Spinal cord (tissue), 10 donors: Measurements from ENCODE around the gene CDHR5. TPM values are rescaled to one million over a fixed set of nuclear protein-coding genes. Genes with fewer than 3 reads are reported as not detected.

ENCODE experiments used
- DNase-seq, 6 donors: peaks; one replicate each; pipeline versions ENCODE4 v3.0.0 to v3.0.0-alpha.2; 2013 to 2015; ENCODE audit warnings: low spot score in 6 of 6, low read depth in 4 of 6
- H3K27ac ChIP-seq: one replicate; pipeline ENCODE4 v1.5.1; 2013; ENCODE audit warnings: low read depth, low read length, control low read depth
- H3K27me3 ChIP-seq: one replicate; pipeline ENCODE4 v1.6.1; 2013; ENCODE audit warnings: low read length; ENCODE audit not compliant: control insufficient read depth, insufficient read depth
- H3K36me3 ChIP-seq: one replicate; pipeline ENCODE4 v1.6.1; 2013; ENCODE audit warnings: low read length; ENCODE audit not compliant: control insufficient read depth, insufficient read depth
- H3K4me1 ChIP-seq: one replicate; pipeline ENCODE4 v1.6.1; 2013; ENCODE audit warnings: low read length; ENCODE audit not compliant: control insufficient read depth, insufficient read depth
- H3K4me3 ChIP-seq: one replicate; pipeline ENCODE4 v1.5.1; 2013; ENCODE audit warnings: low read depth, low read length, control low read depth
- H3K9me3 ChIP-seq: one replicate; pipeline ENCODE4 v1.6.1; 2013; ENCODE audit warnings: low read length; ENCODE audit not compliant: control insufficient read depth, insufficient read depth
- WGBS: methylation state at CpG from one replicate; pipeline ENCODE4 v1.1.5; 2013; ENCODE audit warnings: missing lambda C conversion rate; ENCODE audit not compliant: insufficient coverage; 5-methylcytosine and 5-hydroxymethylcytosine counted together
- polyA plus RNA-seq, 2 donors: library from polyadenylated mRNA; unstranded; fragments of 120-200 nt; gene quantifications; one replicate each; pipeline ENCODE4 v1.2.1, GENCODE V29; 2013; ENCODE audit not compliant: insufficient read length in 2 of 2
- small RNA-seq: library from RNA; depleted of rRNA; stranded (forward); fragments of <200 nt; gene quantifications from one replicate; pipeline ENCODE3, GENCODE V24; 2014; ENCODE audit warnings: low replicate concordance
- total RNA-seq, 2 donors: library from RNA; depleted of rRNA in 1 of 2; stranded (reverse); fragments of 120-200 nt in 1 of 2; fragments of >200 nt in 1 of 2; gene quantifications; one replicate each; pipeline versions ENCODE4 v1.2.3 to v1.2.4, GENCODE V29; 2013 to 2014
- donor health status: healthy.

Gene CDHR5
- total and polyA plus RNA-seq, 4 donors = 0.71 to 2.5 (median 1.5) TPM; not detected in 1

- Histone ChIP-seq H3K27me3 (peaks cover 8% of the 10 kb centered on the region), H3K9me3 (no peaks in the 10 kb centered on the region), H3K36me3 (peaks cover 8% of the 10 kb centered on the region), H3K27ac (no peak overlapping the region), H3K4me3 (no peak overlapping the region), H3K4me1 (peaks cover 36% of the 10 kb centered on the region)
- DNase-seq = no peak
- 92% methylated on average over 11 of the region's 16 CpGs for WGBS
These were observed 51.5 kb downstream of the CDHR5 start for GRCh38 chr11:573146-573759.

GRCh38 chr11:571802-572185, 53.0 kb downstream of the CDHR5 start:
- H3K27me3 ChIP-seq = peaks cover 8% of the 10 kb centered on the region
- WGBS = 52% methylated on average over 5 of the region's 8 CpGs
- peaks cover 4% of the 10 kb centered on the region for H3K36me3 ChIP-seq
- H3K9me3 ChIP-seq = no peaks in the 10 kb centered on the region
- H3K4me3 ChIP-seq = no peak overlapping the region
- no peak overlapping the region for H3K27ac ChIP-seq
- peaks cover 33% of the 10 kb centered on the region for H3K4me1 ChIP-seq
- no peak for DNase-seq

- H3K9me3 ChIP-seq = no peaks in the 10 kb centered on the region
- peak overlapping the region; percentile 41 for H3K4me3 ChIP-seq
- H3K4me1 ChIP-seq = peaks cover 28% of the 10 kb centered on the region
- 24% methylated on average over 36 of the region's 36 CpGs for WGBS
- no peaks in the 10 kb centered on the region for H3K27me3 ChIP-seq
- H3K36me3 ChIP-seq = peaks cover 10% of the 10 kb centered on the region
- DNase-seq = peak in 1 of 6 donors; percentile 12
- H3K27ac ChIP-seq = no peak overlapping the region
These were observed 55.4 kb downstream of the CDHR5 start for GRCh38 chr11:569158-569885.

- DNase-seq = peak in 5 of 6 donors; percentile 69 to 97 (median 86)
- Histone ChIP-seq H3K27ac (no peak overlapping the region), H3K27me3 (no peaks in the 10 kb centered on the region), H3K36me3 (peaks cover 18% of the 10 kb centered on the region), H3K9me3 (no peaks in the 10 kb centered on the region), H3K4me3 (peak overlapping the region; percentile 41), H3K4me1 (peaks cover 26% of the 10 kb centered on the region)
- WGBS = under 1% methylated on average over 123 of the region's 123 CpGs
These were observed 56.2 kb downstream of the CDHR5 start for GRCh38 chr11:568306-569157.

- peak overlapping the region; percentile 29 for H3K4me3 ChIP-seq
- WGBS = 7% methylated on average over 37 of the region's 41 CpGs
- no peaks in the 10 kb centered on the region for H3K27me3 ChIP-seq
- no peaks in the 10 kb centered on the region for H3K9me3 ChIP-seq
- H3K27ac ChIP-seq = peak overlapping the region; percentile 61
- H3K36me3 ChIP-seq = peaks cover 22% of the 10 kb centered on the region
- DNase-seq = no peak
- peaks cover 26% of the 10 kb centered on the region for H3K4me1 ChIP-seq
These were observed 57.0 kb downstream of the CDHR5 start for GRCh38 chr11:567629-568292.

GRCh38 chr11:567011-567628, 57.6 kb downstream of the CDHR5 start:
- DNase-seq = no peak
- Histone ChIP-seq H3K4me1 (peaks cover 26% of the 10 kb centered on the region), H3K4me3 (peak overlapping the region; percentile 29), H3K36me3 (peaks cover 29% of the 10 kb centered on the region), H3K9me3 (no peaks in the 10 kb centered on the region), H3K27me3 (no peaks in the 10 kb centered on the region), H3K27ac (peak overlapping the region; percentile 61)
- 84% methylated on average over 16 of the region's 18 CpGs for WGBS

Small RNA genes lying within 50 kb of the gene (small RNA-seq; reads per million reads assigned to genes)
- gene MIR210 = 10.1 reads per million, percentile 96 among the genes with 10 or more reads in this experiment

Other genes with a start within 250 kb of the CDHR5 start
- under 1 TPM; 0.61 to 0.69 TPM for gene PKP3, start 230.7 kb downstream of the CDHR5 start, total RNA-seq
- gene PKP3, start 230.7 kb downstream of the CDHR5 start, polyA plus RNA-seq = 1 to 10 TPM in 1 of 2 donors, under 1 TPM in 1; 0.77 to 1.3 TPM
- 10 to 100 TPM; 10.6 to 42.5 TPM for gene SIGIRR, start 210.0 kb downstream of the CDHR5 start, total RNA-seq
- gene SIGIRR, start 210.0 kb downstream of the CDHR5 start, polyA plus RNA-seq = 10 to 100 TPM; 41.2 to 56.4 TPM
- under 1 TPM in 1 of 2 donors, not detected in 1; 0.22 TPM for gene ANO9, start 182.9 kb downstream of the CDHR5 start, total RNA-seq
- under 1 TPM; 0.10 to 0.53 TPM for gene ANO9, start 182.9 kb downstream of the CDHR5 start, polyA plus RNA-seq
- 10 to 100 TPM; 17.9 to 30.7 TPM for gene PTDSS2, start 174.7 kb downstream of the CDHR5 start, total RNA-seq
- 10 to 100 TPM; 49.6 to 62.7 TPM for gene PTDSS2, start 174.7 kb downstream of the CDHR5 start, polyA plus RNA-seq
- gene RNH1, start 117.7 kb downstream of the CDHR5 start, total RNA-seq = 100 to 1,000 TPM in 1 of 2 donors, 10 to 100 TPM in 1; 62.8 to 119 TPM
- 100 to 1,000 TPM in 1 of 2 donors, 10 to 100 TPM in 1; 77.4 to 112 TPM for gene RNH1, start 117.7 kb downstream of the CDHR5 start, polyA plus RNA-seq
- 10 to 100 TPM; 31.7 to 66.3 TPM for gene HRAS, start 89.4 kb downstream of the CDHR5 start, total RNA-seq
- gene HRAS, start 89.4 kb downstream of the CDHR5 start, polyA plus RNA-seq = 100 to 1,000 TPM; 132 to 147 TPM
- 1 to 10 TPM; 1.8 to 2.9 TPM for gene LRRC56, start 87.4 kb downstream of the CDHR5 start, total RNA-seq
- gene LRRC56, start 87.4 kb downstream of the CDHR5 start, polyA plus RNA-seq = 1 to 10 TPM; 6.4 to 8.0 TPM
- 1 to 10 TPM in 1 of 2 donors, under 1 TPM in 1; 0.79 to 1.4 TPM for gene LMNTD2, start 64.2 kb downstream of the CDHR5 start, total RNA-seq
- 1 to 10 TPM; 5.2 to 7.6 TPM for gene LMNTD2, start 64.2 kb downstream of the CDHR5 start, polyA plus RNA-seq
- 10 to 100 TPM in 1 of 2 donors, 1 to 10 TPM in 1; 9.2 to 18.3 TPM for gene RASSF7, start 64.0 kb downstream of the CDHR5 start, total RNA-seq
- gene RASSF7, start 64.0 kb downstream of the CDHR5 start, polyA plus RNA-seq = 10 to 100 TPM; 25.9 to 36.8 TPM
- gene PHRF1, start 48.5 kb downstream of the CDHR5 start, total RNA-seq = 10 to 100 TPM; 14.7 to 20.9 TPM
- gene PHRF1, start 48.5 kb downstream of the CDHR5 start, polyA plus RNA-seq = 10 to 100 TPM; 25.8 to 28.4 TPM
- gene IRF7, start 9.0 kb downstream of the CDHR5 start, total RNA-seq = 10 to 100 TPM in 1 of 2 donors, 1 to 10 TPM in 1; 3.9 to 16.8 TPM
- 10 to 100 TPM; 10.4 to 17.1 TPM for gene IRF7, start 9.0 kb downstream of the CDHR5 start, polyA plus RNA-seq
- under 1 TPM in 1 of 2 donors, not detected in 1; 0.88 TPM for gene SCT, start 2.2 kb upstream of the CDHR5 start, total RNA-seq
- 1 to 10 TPM in 1 of 2 donors, not detected in 1; 1.4 TPM for gene SCT, start 2.2 kb upstream of the CDHR5 start, polyA plus RNA-seq
- under 1 TPM in 1 of 2 donors, not detected in 1; 0.72 TPM for gene DRD4, start 12.3 kb upstream of the CDHR5 start, total RNA-seq
- gene DRD4, start 12.3 kb upstream of the CDHR5 start, polyA plus RNA-seq = 1 to 10 TPM; 5.4 to 5.6 TPM
- 10 to 100 TPM; 45.3 to 77.8 TPM for gene DEAF1, start 70.3 kb upstream of the CDHR5 start, total RNA-seq
- gene DEAF1, start 70.3 kb upstream of the CDHR5 start, polyA plus RNA-seq = 100 to 1,000 TPM; 230 to 242 TPM
- 10 to 100 TPM; 10.0 to 20.1 TPM for gene TMEM80, start 70.9 kb upstream of the CDHR5 start, total RNA-seq
- gene TMEM80, start 70.9 kb upstream of the CDHR5 start, polyA plus RNA-seq = 10 to 100 TPM; 25.8 to 38.9 TPM
- gene EPS8L2, start 81.3 kb upstream of the CDHR5 start, total RNA-seq = 1 to 10 TPM; 4.5 to 8.6 TPM
- gene EPS8L2, start 81.3 kb upstream of the CDHR5 start, polyA plus RNA-seq = 10 to 100 TPM; 11.3 to 15.1 TPM
- gene TALDO1, start 122.5 kb upstream of the CDHR5 start, total RNA-seq = 100 to 1,000 TPM; 104 to 124 TPM
- 100 to 1,000 TPM; 158 to 160 TPM for gene TALDO1, start 122.5 kb upstream of the CDHR5 start, polyA plus RNA-seq
- 10 to 100 TPM; 22.8 to 44.4 TPM for gene GATD1, start 152.5 kb upstream of the CDHR5 start, total RNA-seq
- 100 to 1,000 TPM in 1 of 2 donors, 10 to 100 TPM in 1; 97.4 to 133 TPM for gene GATD1, start 152.5 kb upstream of the CDHR5 start, polyA plus RNA-seq
- 10 to 100 TPM; 13.0 to 23.4 TPM for gene CEND1, start 165.1 kb upstream of the CDHR5 start, total RNA-seq
- 100 to 1,000 TPM; 162 to 176 TPM for gene CEND1, start 165.1 kb upstream of the CDHR5 start, polyA plus RNA-seq
- 10 to 100 TPM; 17.5 to 17.6 TPM for gene SLC25A22, start 173.3 kb upstream of the CDHR5 start, total RNA-seq
- gene SLC25A22, start 173.3 kb upstream of the CDHR5 start, polyA plus RNA-seq = 10 to 100 TPM; 55.0 to 69.2 TPM
- 1 to 10 TPM; 5.4 to 8.9 TPM for gene PIDD1, start 180.3 kb upstream of the CDHR5 start, total RNA-seq
- 10 to 100 TPM; 21.2 to 28.9 TPM for gene PIDD1, start 180.3 kb upstream of the CDHR5 start, polyA plus RNA-seq
- 1,000 to 10,000 TPM in 1 of 2 donors, 100 to 1,000 TPM in 1; 139 to 1,150 TPM for gene RPLP2, start 185.0 kb upstream of the CDHR5 start, total RNA-seq
- 100 to 1,000 TPM; 862 to 919 TPM for gene RPLP2, start 185.0 kb upstream of the CDHR5 start, polyA plus RNA-seq
- gene PNPLA2, start 194.0 kb upstream of the CDHR5 start, total RNA-seq = 10 to 100 TPM in 1 of 2 donors, 1 to 10 TPM in 1; 9.1 to 18.2 TPM
- gene PNPLA2, start 194.0 kb upstream of the CDHR5 start, polyA plus RNA-seq = 10 to 100 TPM; 38.8 to 49.9 TPM
- gene CRACR2B, start 203.0 kb upstream of the CDHR5 start, total RNA-seq = 1 to 10 TPM; 2.4 to 9.4 TPM
- 10 to 100 TPM in 1 of 2 donors, 1 to 10 TPM in 1; 7.4 to 12.1 TPM for gene CRACR2B, start 203.0 kb upstream of the CDHR5 start, polyA plus RNA-seq
- gene CD151, start 208.0 kb upstream of the CDHR5 start, total RNA-seq = 100 to 1,000 TPM in 1 of 2 donors, 10 to 100 TPM in 1; 71.8 to 185 TPM
- gene CD151, start 208.0 kb upstream of the CDHR5 start, polyA plus RNA-seq = 100 to 1,000 TPM in 1 of 2 donors, 10 to 100 TPM in 1; 95.4 to 134 TPM
- 100 to 1,000 TPM in 1 of 2 donors, 10 to 100 TPM in 1; 34.7 to 160 TPM for gene POLR2L, start 217.6 kb upstream of the CDHR5 start, total RNA-seq
- 100 to 1,000 TPM; 118 to 130 TPM for gene POLR2L, start 217.6 kb upstream of the CDHR5 start, polyA plus RNA-seq
- 100 to 1,000 TPM in 1 of 2 donors, 10 to 100 TPM in 1; 27.2 to 151 TPM for gene TSPAN4, start 217.9 kb upstream of the CDHR5 start, total RNA-seq
- gene TSPAN4, start 217.9 kb upstream of the CDHR5 start, polyA plus RNA-seq = 10 to 100 TPM; 57.4 to 99.8 TPM